Measurements from ENCODE around the gene ME1. TPM values are rescaled to one million over a fixed set of nuclear protein-coding genes. Genes with fewer than 3 reads are reported as not detected.
"Not testable (repeated sequence)": the region's sequence is repeated elsewhere in the genome, so short reads cannot be mapped to it uniquely, and the experiment has no call there.

ME1 gene
- total RNA-seq, 2 donors from 2014 or later, result 11.0 to 11.4 TPM

- intact Hi-C loops (cut with DNase I), result no loop called here
- H3K9me3 ChIP-seq, result no peaks in the 10 kb centered on the region
- no peak overlapping the region for H3K9ac ChIP-seq (ENCODE audit: low read depth in 2 of 2, low read length in 2 of 2)
- DNase-seq, result no peak
- H3K27ac ChIP-seq, result no peak overlapping the region
- no peaks in the 10 kb centered on the region for H3K4me1 ChIP-seq
- TF ChIP-seq CTCF (IDR thresholded peaks at IDR 0.05), result no peak
- no peaks in the 10 kb centered on the region for H3K27me3 ChIP-seq
- no peaks in the 10 kb centered on the region for H3K36me3 ChIP-seq
- no peak overlapping the region for H3K4me3 ChIP-seq
Observed at GRCh38 chr6:83352424-83353061, 78.3 kb downstream of the ME1 start.

GRCh38 chr6:83343121-83343520 is 87.7 kb downstream of the ME1 start:
- Histone ChIP-seq H3K4me1 (no peaks in the 10 kb centered on the region), H3K4me3 (no peak overlapping the region), H3K9me3 (no peaks in the 10 kb centered on the region), H3K27ac (no peak overlapping the region), H3K27me3 (no peaks in the 10 kb centered on the region), H3K9ac (ENCODE audit: low read depth in 2 of 2, low read length in 2 of 2) (no peak overlapping the region), H3K36me3 (peaks cover 3% of the 10 kb centered on the region)
- intact Hi-C loops (cut with DNase I), result no loop called here
- TF ChIP-seq CTCF (IDR thresholded peaks at IDR 0.05), result no peak
- no peak for DNase-seq

- H3K9ac ChIP-seq (ENCODE audit: low read depth in 2 of 2, low read length in 2 of 2), result no peak overlapping the region
- no peaks in the 10 kb centered on the region for H3K27me3 ChIP-seq
- DNase-seq, result no peak
- H3K27ac ChIP-seq, result no peak overlapping the region
- H3K36me3 ChIP-seq, result peaks cover 3% of the 10 kb centered on the region
- intact Hi-C loops (cut with DNase I), result no loop called here
- no peak overlapping the region for H3K4me3 ChIP-seq
- no peaks in the 10 kb centered on the region for H3K9me3 ChIP-seq
- no peaks in the 10 kb centered on the region for H3K4me1 ChIP-seq
- no peak for TF ChIP-seq CTCF (IDR thresholded peaks at IDR 0.05)
Observed at GRCh38 chr6:83341765-83342164, 89.1 kb downstream of the ME1 start.

- DNase-seq; intact Hi-C loops (cut with DNase I); H3K9me3 ChIP-seq; H3K4me3 ChIP-seq; H3K36me3 ChIP-seq; H3K4me1 ChIP-seq; H3K27ac ChIP-seq; H3K27me3 ChIP-seq; H3K9ac ChIP-seq (ENCODE audit: low read depth in 2 of 2, low read length in 2 of 2): not testable (repeated sequence)
Observed at GRCh38 chr6:83333916-83334315, 96.9 kb downstream of the ME1 start.

GRCh38 chr6:83333500-83333899 is 97.4 kb downstream of the ME1 start:
- no peaks in the 10 kb centered on the region for H3K4me1 ChIP-seq
- no peak for TF ChIP-seq CTCF (IDR thresholded peaks at IDR 0.05)
- DNase-seq, result no peak
- intact Hi-C loops (cut with DNase I), result no loop called here
- no peak overlapping the region for H3K27ac ChIP-seq
- H3K27me3 ChIP-seq, result no peaks in the 10 kb centered on the region
- no peak overlapping the region for H3K9ac ChIP-seq (ENCODE audit: low read depth in 2 of 2, low read length in 2 of 2)
- H3K36me3 ChIP-seq, result no peaks in the 10 kb centered on the region
- no peak overlapping the region for H3K4me3 ChIP-seq
- no peaks in the 10 kb centered on the region for H3K9me3 ChIP-seq

- no peak overlapping the region for H3K27ac ChIP-seq
- no peaks in the 10 kb centered on the region for H3K9me3 ChIP-seq
- no peak for TF ChIP-seq CTCF (IDR thresholded peaks at IDR 0.05)
- intact Hi-C loops (cut with DNase I), result no loop called here
- H3K4me1 ChIP-seq, result no peaks in the 10 kb centered on the region
- no peaks in the 10 kb centered on the region for H3K36me3 ChIP-seq
- no peak for DNase-seq
- H3K4me3 ChIP-seq, result no peak overlapping the region
- no peak overlapping the region for H3K9ac ChIP-seq (ENCODE audit: low read depth in 2 of 2, low read length in 2 of 2)
- no peaks in the 10 kb centered on the region for H3K27me3 ChIP-seq
Observed at GRCh38 chr6:83314693-83315092, 116.2 kb downstream of the ME1 start.

Measured in colonic mucosa (tissue), 4 donors.